HTERT RPE-1 (cell line): Measurements from ENCODE around the gene TNFRSF1A.
"Not testable (repeated sequence)": the region's sequence is repeated elsewhere in the genome, so short reads cannot be mapped to it uniquely, and the experiment has no call there.

Experiments
- in situ Hi-C: fragments of 300-500 bp; cut with MboI; formaldehyde crosslinking; loops from 4 replicates; pipeline ENCODE4 v1.14.3; 2020; ENCODE audit warnings: low sequenced_read_pairs

The TNFRSF1A gene

DNA sequence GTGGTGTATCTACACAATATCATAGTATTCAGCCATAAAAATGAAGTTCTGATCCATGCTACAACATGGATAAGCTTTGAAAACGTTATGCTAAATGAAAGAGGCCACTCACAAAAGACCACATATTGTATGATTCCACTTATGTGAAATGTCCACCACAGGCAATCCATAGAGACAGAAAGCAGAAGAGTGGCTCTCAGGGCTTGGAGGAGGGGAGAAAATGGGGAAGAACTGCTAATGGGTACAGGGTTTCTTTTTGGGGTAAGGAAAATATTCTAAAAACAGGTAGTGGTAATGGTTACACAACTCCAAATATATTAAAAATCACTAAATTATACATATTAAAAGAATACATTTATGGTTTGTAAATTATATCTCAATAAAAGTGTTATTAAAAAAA lies 17.0 kb upstream of the TNFRSF1A start:
- in situ Hi-C loops, result no loop called here

DNA sequence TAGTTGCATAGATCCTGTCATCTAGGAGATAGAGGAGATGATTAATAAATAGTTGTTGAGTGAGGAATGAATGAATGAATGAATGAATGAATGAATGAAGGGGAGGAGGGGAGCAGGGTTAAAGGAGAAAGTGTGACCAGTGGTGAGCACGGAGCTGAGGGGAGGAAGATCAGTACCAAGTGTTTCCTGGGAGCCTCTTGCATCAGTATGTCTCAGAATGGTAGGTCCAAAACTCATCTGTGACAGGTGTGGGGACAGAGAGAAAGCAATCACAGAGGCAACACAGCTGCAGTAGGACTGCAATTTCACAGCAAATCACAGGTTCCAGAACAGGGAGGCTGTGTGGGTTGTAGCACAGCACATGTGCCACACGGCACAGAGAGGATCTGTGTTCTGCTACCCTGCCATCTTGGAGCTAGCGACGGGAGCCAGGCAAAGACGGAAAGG lies 14.5 kb upstream of the TNFRSF1A start:
- in situ Hi-C loops, result no loop called here

DNA sequence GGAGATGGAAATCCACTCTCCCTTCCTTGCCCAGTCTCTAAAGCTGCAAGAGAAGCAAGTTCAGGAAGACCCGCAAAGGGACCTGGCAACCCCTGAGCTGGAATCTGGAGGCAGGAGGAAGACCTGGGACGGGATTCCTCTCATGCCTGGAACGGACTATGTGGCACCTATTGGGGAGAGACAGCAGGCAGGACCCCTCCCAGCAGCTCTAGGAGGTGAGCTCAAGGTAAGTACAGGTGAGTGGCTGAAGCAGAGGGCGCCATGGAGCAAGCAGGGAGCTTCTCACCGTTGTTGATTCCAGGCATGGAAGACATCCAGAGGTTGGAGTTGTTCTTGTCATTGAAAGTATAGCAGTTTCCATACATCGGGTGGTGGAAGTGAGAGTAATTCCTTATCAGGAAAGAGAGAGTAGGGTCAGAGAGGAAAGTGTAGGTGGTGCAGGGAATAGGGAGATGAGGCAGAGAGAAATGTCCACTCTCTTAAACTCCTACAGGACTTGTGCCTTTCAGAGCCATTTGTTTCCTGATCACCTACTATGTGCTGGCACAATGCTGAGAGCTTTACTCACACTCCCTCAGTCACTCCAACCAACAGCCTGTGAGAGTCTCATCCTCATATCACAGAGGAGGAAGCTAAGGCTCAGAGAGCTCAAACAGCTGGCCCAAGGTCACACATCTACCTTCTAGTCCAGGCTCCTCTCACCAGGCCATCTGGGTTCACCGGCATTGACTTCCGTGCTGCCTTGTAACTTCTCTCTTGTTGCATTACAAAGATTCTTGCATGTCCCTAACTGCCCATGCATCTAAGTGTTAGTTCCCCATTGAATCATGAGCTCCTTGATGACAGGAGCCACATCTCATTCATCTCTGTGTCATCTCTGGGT lies 13.9 kb upstream of the TNFRSF1A start:
- in situ Hi-C loops, result no loop called here

DNA sequence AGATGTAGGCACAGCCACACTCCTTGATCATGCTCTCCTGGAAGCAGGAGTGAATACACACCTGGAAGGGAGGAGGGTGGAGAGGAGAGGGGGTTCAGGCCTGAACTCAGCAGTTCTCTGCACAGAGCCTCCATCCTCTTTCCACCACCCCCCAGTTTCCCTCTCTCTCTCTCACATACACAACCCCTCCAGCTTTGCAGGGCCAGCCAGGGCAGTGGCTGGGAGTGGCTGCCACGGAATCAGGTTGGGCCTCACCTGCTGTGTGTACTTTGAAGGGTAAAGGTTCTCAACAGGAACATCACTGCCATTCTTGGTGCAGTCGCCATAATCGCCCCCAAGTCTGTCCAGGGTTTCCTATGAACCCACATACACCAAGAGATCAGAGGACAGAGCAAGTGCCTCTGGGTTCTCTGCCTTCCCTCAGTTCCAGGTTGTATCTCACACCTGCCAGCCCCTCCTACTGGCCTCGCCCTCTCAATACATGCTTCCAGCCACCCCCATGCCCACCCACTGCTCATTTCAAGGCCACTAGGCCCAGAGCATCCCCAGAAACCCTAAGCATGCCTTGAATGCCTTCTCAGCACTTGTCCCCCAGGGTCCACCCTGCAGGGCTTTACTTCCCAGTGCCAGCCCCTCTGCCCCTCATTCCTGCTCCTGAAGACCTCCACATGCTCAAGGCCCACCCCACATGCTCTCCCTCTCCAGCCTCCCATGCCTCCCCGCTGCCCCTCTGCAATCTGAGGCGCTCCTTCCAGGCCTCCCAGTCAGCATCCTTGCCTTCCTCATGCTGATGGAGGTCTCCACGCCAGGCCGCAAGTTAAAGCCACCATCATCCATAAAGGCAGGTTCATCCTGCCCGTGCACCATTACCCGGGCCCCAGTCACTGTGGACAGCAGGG lies 12.9 kb upstream of the TNFRSF1A start:
- in situ Hi-C loops, result no loop called here

DNA sequence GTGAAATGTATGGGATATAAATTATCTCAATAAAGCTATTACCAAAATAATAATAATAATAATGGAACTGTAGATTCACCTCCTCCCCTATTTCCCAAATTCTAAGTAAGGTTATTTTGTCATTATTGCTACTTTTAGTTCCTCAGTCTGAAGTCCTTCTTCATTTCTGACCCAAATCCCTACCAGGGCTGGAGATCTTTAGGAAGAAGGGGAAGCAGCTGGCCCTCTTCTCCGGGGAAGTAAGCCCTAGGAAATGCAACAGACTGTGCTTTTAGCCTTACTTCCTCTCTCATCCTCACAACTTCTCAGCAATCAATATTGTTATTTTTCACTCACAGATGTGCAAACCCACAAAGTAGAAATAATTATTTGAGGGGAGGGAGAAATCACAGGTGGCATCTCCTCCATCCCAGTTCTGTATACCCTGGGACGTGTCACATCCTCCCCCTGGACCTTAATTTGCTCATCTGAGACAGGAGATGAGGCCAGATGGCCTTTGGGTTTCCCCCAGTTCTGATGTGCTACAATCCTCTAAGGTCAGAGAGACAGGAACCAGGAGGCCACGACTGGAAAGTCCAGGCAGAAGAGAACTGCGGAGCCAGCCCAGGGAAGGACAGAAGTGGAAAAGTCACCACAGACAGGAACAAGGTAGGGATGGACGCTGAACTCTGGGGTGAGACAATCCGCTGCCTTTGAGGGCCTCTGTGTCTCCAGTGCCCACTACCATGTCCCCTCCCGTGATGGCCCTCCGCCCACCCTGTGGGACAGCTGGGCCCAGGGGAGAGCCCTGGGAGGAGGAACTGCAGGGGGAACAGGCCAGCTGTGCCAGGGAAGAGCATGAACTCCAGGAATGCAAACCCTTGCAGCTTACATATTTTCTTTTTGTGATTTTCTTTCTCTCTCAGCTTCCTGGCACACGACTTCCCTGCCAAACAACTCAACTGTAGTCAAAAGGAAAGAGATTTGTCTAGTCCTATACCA lies 10.6 kb upstream of the TNFRSF1A start:
- in situ Hi-C loops, result no loop called here

DNA sequence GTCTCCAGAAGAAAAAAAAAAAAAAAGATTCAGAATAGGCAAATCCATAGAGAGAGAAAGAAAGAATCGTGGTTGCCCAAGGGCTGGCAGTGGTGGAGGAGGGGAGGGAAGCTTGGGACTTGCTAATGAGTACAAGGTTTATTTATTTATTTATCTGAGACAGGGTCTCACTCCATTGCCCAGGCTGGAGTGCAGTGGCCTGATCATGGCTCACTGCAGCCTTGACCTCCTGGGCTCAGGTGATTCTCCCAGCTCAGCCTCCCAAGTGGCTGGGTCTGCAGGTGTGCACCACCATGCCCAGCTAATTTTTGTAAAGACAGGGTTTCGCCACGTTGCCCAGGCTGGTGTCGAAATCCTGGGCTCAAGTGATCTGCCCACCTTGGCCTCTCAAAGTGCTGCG lies 9.7 kb upstream of the TNFRSF1A start:
- in situ Hi-C loops, result no loop called here

DNA sequence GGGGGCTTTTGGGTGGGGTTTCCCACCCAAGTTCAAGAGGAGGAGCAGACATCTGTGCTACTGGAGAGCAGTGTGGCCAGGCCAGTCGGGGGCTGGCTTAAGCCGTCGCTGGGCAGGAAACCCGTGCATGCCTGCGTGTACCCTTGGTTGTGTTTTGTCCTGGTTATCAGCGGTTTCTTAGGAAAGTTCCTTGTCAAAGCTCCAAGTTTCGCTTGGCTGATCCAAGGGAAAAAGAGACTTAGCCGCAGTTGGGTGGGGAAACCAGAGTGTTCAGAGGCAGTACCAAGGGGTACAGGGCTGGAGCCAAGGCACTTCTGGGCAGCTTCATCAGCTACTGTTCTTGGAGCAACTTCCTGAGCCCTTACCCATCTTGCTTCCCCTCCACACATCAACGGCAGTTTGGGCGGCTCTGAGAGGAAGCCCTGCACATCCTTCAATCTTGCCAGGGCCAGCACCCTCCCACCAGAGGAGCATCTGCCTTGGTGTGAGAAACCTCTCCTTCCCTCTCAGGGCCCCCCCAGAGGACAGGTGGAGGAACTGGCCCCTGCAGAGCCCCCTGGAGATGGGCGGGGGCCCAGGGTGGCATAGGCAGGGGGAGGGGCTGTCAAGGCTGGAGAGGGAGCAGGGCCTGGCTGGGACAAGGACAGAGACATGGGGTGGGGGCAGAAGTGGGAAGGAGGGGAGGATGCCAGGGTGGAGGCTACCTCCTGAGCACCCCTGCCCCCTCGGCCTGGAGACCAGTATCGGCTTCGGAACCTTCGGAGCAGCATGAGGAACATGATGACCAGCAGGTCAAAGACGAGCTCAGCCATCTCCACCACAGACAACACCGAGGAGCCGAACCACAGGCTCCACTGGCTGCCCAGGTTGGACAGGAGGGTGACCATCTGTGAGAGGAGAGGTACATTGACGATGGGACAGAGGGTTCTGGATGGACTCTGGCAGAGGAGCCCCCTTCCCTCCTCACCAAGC lies 5.8 kb upstream of the TNFRSF1A start:
- in situ Hi-C loops, result no loop called here

DNA sequence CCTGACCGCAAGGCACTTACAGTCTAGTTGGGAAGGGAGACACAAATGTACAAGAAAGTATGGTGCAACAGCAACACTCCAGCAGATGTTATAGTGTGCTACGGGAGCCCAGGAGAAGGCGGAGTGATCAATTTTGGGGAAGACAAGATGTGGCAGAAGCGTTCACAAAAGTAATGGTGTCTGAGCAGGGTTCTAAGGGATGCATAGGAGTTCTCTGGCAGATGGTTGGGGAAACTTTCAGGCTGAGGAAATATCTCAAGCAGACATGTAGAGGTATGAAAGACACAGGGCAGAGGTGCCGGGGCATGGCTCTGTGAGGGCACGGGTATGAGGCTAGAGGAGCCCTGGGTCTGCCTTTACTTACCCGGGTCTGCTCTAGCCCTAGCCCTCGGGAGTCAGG lies 5.1 kb upstream of the TNFRSF1A start:
- in situ Hi-C loops, result no loop called here

DNA sequence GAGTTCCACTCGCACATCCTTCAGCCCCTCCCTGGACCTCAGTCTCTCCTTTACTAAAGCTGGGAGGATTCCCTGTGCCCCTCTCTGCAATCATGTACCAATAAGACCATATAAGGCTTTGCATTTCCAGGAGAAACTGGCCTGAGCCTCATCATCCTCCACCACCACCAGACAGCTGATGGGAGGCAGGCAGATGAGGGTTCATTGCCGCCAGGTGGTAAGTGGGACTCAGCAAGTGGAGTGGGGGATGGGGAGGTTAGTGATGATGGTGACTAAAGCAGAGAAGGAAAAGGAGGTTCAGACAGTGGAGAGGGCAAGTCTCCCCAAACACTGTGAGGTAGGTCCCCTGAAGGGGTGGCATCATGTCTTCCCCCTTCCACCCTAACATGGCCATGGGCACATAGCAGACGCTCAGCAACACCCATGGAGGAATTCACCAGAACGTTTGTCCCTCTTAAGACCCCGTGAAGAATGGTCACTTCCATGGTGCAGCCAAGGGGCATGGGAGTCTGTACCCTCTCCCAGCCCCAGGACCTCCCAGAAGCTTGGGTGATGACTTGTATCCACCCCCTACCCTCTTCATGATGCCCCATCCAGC lies 4.5 kb upstream of the TNFRSF1A start:
- in situ Hi-C loops, result no loop called here

DNA sequence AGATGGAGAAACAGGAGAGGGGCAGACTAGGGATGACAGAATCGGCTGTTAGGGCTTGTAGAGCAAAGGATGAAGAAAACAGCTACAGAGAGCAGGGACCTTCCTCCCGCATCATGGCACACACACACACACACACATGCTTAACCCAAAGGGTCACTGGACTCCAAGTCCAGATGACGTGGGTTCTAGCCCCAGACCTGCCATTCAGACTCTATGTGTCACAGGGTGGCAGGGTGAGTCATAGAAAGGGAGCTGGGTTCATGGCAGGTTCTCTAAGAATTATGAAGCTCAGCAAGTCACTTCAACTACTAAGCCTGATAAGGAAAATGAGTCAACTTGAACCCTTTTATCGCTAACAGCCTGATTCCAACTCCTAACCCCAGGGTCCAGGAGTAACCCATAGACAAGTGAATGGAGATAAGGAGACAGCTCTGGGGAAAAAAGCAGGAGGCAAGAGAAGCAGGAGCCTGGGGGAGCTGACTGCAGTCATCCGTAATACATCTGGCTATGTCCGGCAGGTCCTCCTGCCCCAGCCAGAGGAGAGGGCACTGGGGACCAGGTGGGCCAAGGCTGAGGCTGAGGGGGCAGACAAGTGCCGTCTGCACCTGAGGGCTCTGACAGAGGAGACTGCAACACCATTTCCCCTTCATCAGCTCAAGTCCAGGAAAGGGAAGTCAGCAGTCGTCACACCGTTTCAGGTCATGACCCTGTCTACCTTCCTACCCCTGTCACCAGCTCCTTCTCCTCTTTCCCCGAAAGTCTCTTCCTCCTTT lies 3.6 kb upstream of the TNFRSF1A start:
- in situ Hi-C loops, result no loop called here

DNA sequence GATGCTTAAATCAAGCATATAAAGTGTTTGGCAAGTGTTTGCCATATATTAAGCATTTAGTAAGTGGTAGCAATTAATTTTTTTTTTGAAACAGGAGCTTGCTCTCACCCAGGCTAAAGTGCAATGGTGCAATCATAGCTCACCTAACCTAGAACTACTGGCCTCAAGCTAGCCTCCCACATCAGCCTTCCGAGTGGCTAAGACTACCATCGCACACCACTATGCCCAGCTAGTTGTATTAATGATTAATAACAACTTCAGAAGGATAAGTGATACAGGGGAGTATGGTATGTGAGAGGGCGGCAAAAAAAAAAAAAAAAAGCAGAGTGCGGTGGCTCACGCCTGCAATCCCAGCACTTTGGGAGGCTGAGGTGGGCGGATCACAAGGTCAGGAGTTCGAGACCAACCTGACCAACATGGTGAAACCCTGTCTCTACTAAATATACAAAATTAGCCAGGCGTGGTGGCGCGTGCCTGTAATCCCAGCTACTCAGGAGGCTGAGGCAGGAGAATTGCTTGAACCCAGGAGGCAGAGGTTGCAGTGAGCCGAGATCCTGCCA lies 2.3 kb upstream of the TNFRSF1A start:
- in situ Hi-C loops, result not testable (repeated sequence)

DNA sequence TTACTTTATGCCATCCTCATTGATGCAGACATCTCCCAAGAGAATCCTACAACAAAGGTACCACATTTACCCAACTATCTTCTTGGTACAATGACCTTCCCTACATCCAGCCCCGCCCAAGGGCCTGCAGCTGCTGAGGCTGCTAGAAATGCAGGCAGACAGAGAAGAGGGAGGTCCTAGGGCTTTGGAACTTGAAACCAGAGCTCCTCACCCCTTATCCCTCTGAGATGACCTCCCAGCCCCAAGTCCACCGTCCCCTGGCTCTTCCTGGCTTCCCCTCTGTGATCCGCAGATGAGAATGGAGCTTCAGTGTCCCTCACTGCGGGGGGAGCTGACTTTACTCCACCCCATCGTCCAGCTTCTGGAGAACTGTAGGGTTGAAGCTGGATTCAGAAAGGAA lies 1.6 kb upstream of the TNFRSF1A start:
- in situ Hi-C loops, result no loop called here

DNA sequence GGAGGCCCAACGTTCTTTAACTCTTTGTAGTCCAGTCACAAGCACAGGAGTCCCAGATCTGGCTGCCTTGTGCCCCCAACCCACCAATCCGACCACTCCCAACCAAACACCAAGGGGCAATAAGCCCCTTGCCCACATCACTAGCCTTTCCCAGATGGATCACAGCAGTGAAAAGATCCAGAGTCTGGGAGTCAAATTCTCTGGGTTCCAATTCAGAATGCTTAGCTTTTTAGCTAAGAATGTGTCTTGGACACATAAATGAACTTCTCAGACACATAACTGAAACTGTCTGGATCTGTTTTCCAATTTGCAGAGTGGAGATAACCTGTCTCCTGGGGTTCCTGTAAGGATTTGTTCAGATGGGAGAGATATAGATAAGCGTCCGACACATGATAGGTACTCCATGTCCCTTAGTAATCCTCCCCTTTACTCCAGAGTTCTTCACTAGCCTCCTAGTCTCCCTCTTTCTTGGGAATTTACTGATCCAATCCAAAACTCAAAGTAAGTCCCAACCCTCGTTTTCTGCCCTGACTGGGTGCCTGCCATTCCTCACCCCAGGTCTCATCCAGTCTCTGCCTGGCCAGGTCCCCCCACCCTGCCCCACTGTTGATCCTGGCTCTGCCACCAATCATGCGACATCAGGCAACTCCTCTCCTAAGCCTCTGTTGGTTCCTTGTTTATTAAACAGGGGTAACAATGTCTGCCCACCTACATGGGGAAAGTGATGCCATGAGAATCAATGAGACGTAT lies 439 bp upstream of the TNFRSF1A start:
- in situ Hi-C loops, result no loop called here

DNA sequence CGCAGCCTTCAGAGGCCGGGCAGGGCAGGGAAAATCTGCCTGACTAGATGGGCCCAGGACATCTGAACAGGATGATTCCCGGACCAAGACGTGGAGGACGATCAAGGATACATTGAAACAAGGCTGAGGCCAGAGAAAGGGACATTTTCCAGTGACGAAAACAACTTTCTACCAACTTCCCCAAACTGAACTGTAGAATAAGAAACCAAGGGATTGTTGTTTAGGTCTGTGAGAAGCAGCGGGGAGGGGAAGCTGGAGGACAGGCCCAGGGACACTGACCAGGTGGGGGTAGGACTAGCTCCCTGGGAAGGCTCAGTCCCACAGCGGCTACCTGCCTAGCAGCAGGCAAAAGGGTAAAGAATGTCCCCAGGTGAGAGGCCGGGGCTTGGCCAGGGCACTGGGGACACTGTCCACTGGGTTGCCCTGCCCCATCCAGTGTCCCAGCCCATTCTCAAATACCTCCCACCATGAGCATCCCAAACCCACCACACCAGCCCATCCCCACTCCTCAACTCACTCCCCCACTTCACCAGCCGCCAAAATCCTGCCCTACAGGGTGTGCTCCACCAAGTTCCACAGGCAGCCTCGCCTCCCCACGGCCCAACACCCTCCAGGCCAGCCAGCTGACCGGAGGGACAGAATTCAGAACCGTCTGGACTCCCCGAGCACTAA lies 995 bp downstream of the TNFRSF1A start:
- in situ Hi-C loops, result no loop called here

DNA sequence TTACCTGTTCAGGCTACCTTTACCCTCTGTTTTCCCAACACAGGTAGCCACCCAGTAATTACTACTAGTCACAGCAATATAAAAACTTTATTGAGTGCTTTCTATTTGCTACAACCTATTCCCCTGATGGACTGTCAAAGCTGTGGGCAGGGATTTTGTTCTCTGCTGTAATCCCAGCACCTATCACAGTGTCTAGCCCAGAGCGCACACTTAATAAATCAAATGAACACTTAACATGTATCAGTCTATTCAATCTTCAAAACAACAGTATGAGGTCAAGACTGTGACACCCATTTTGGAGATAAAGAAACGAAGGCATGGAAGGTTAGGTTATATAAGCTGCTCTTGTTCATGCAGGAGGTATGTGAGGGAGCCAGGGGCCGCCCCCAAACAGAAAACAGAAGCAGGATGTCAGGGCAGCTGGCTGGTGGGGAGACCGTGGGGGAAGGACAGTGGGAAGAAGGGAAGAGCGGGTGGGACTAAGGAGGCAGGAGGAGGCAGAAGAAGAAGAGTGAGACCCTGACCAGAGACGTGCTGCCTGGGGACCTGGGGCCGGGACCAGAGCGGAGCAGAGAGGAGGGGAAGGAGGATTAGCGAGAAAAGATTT lies 1.7 kb downstream of the TNFRSF1A start:
- in situ Hi-C loops, result no loop called here

DNA sequence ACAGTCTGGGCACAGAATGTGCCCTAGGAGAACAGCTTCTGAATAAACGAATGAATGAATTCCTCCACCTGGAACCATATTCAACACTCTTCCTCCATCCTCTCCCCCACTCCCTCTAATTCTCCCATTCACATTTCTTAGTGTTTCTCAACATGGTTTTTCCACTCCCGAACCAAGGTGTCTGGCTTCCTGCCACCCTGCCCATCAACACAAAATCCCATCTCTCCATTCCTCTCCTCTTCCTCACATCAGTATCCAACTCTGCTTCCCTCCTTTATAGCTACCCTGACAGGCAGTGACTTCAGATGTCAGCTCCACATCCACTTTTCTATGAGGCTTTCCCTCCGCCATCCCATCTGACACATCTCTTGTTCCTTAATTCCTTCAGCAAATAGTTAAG lies 2.9 kb downstream of the TNFRSF1A start:
- in situ Hi-C loops, result no loop called here
